Endometrium (tissue), 2 donors: ENCODE data around the gene ADARB1.

ENCODE experiments used
- FAIRE-seq: peaks from 2 replicates; lab custom pipeline; 2012; peaks lifted over from hg19 to GRCh38; lab: Jason Lieb, UNC
- donor health status: control.
- donor health status: control.

Gene ADARB1

GRCh38 chr21:45152265-45152746, 77.9 kb downstream of the ADARB1 start:
- no peak for FAIRE-seq

- no peak for FAIRE-seq
These were observed 79.3 kb downstream of the ADARB1 start for GRCh38 chr21:45153358-45154318.

- FAIRE-seq, result no peak
These were observed 80.4 kb downstream of the ADARB1 start for GRCh38 chr21:45154511-45155508.

GRCh38 chr21:45155910-45156309, 81.5 kb downstream of the ADARB1 start:
- no peak for FAIRE-seq

GRCh38 chr21:45156459-45156858, 82.1 kb downstream of the ADARB1 start:
- FAIRE-seq, result no peak

GRCh38 chr21:45157932-45158331, 83.6 kb downstream of the ADARB1 start:
- FAIRE-seq, result no peak

- no peak for FAIRE-seq
These were observed 84.4 kb downstream of the ADARB1 start for GRCh38 chr21:45158491-45159423.

GRCh38 chr21:45160198-45160597, 85.8 kb downstream of the ADARB1 start:
- FAIRE-seq, result no peak

- no peak for FAIRE-seq
These were observed 86.9 kb downstream of the ADARB1 start for GRCh38 chr21:45161038-45161945.

GRCh38 chr21:45162115-45162514, 87.7 kb downstream of the ADARB1 start:
- no peak for FAIRE-seq

- no peak for FAIRE-seq
These were observed 88.4 kb downstream of the ADARB1 start for GRCh38 chr21:45162809-45163208.

GRCh38 chr21:45163413-45164123, 89.2 kb downstream of the ADARB1 start:
- no peak for FAIRE-seq

- no peak for FAIRE-seq
These were observed 89.7 kb downstream of the ADARB1 start for GRCh38 chr21:45164124-45164511.

- FAIRE-seq, result no peak
These were observed 90.5 kb downstream of the ADARB1 start for GRCh38 chr21:45164838-45165237.

- FAIRE-seq, result no peak
These were observed 92.6 kb downstream of the ADARB1 start for GRCh38 chr21:45166931-45167330.

GRCh38 chr21:45167796-45168222, 93.4 kb downstream of the ADARB1 start:
- FAIRE-seq, result no peak

- FAIRE-seq, result no peak
These were observed 94.1 kb downstream of the ADARB1 start for GRCh38 chr21:45168522-45168921.

- no peak for FAIRE-seq
These were observed 94.6 kb downstream of the ADARB1 start for GRCh38 chr21:45169001-45169400.

- FAIRE-seq, result no peak
These were observed 95.3 kb downstream of the ADARB1 start for GRCh38 chr21:45169682-45170081.

- no peak for FAIRE-seq
These were observed 96.6 kb downstream of the ADARB1 start for GRCh38 chr21:45170987-45171386.
